Stimulated activated CD8-positive, alpha-beta memory T cell treated with anti-CD3 and anti-CD28 coated beads, Interleukin-4, amount 100 ng/mL, for 48 hours (primary cell): ENCODE measurements around the gene PRDM9.

Experiments
- DNase-seq: peaks from one replicate; pipeline ENCODE4 v3.0.0-alpha.2; 2020

The PRDM9 gene

DNA sequence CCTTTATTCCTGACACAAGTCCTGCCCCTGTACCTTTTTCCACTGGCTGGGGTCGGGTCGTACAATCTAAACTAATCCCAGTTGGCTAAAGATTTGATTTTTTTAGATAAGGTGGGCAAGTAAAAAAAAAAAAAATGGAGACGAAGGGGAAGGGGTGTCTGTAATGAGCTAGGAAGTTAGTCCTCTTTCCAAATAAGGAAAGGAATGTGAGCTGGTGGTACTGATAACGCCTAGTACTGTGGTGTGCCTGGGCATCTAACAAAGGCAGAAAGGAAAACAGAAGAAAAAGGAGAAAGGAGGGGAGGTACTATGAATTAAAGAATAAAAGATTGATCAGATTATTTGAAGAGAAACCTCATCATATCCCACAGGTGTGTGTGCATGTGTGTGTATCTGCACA lies 21.3 kb downstream of the PRDM9 start:
- DNase-seq: no peak

DNA sequence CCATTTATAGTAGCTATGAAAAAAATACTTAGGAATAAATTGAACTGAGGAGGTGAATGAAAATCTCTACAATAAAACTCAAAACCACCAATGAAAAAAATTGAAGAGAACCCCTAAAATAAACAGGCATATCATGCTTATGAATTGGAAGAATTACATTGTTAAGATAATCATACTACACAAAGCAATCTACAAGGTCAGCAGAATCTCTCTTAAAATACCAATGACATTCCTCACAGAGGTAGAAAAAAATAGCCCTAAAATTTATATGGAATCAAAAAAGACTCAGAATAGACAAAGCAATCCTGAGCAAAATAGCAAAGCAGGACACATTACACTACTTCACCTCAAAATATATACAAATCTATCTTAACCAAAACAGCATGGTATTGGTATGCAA lies 23.2 kb downstream of the PRDM9 start:
- DNase-seq: no peak

DNA sequence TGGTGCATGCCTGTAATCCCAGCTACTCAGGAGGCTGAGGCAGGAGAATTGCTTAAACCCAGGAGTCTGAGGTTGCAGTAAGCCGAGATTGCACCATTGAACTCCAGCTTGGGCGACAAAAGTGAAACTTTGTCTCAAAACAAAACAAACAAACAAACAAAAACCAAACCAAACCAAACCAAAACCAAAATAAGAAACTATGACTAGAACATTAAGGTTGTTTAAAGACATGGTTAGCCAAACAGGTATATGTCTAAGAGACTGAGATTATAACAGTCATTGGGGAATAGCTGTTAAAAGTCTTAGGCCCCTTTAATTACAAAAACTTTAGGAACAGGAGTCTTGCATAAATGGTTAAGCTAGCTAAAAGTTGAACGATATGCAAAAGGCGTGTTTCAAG lies 63.6 kb downstream of the PRDM9 start:
- DNase-seq: no peak
